SK-MEL-5 (cell line): ENCODE data around the gene RSPH6A. TPM values are rescaled to one million over a fixed set of nuclear protein-coding genes. Genes with fewer than 3 reads are reported as not detected.

Source experiments
- DNase-seq: peaks from one replicate; pipeline ENCODE4 v3.0.0-alpha.2; 2016; ENCODE audit warnings: low read depth, low spot score
- in situ Hi-C: cut with HindIII; loops from 2 replicates; pipeline ENCODE4 v1.10.0; 2016; ENCODE audit warnings: low sequenced_read_pairs, high pct_unique_total_duplicates, low pct_unique_long_range_greater_than_20kb
- polyA plus RNA-seq, 2 experiments: library from polyadenylated mRNA; depleted of rRNA; stranded (reverse); fragments of >200 nt; gene quantifications; 2 replicates each; pipeline ENCODE4 v1.2.3, GENCODE V29; 2015
- total RNA-seq: library from RNA; depleted of rRNA; stranded (reverse); fragments of >200 nt; shearing (Covaris generic); gene quantifications from 2 replicates; pipeline ENCODE4 v1.2.3, GENCODE V29; 2014; rRNA removed

Gene RSPH6A
- total RNA-seq = 0.11 TPM in 1 of 2 replicates, not detected in the other
- polyA plus RNA-seq (2015; cell fraction: cytosol; rRNA removed) = not detected in 2 replicates
- not detected in 2 replicates for polyA plus RNA-seq (2015; cell fraction: nucleus; rRNA removed)

DNA sequence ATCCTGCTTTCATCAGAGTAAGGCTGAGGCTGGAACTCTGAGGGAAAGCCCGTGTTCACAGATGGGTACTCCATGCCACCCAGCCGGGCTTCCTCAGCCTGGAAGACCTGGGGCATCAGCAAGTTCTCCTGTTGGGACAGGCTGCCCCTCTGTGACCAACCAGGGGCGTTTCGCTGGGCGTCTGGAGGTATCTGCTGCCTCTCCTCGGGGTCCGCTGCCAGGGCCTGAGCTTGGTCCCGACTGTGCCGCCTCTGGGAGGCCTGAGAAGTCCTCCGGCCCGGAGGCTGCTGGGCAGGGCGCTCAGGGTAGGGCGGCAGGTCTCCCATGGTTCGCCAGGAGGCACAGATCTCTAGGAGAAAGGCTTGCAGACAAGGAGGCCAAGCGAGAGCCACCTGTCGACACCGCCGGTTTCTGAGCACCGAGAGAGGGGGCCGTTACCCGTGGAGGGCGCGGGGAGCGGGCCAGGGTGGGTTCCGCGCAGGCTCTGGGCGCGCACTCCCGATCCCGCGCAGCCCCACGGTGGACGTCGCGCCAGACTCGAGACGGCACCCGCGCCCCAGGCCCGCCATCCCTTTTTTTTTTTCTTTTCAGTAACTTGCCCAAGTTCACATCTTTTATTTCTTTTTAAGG, at the start of gene RSPH6A:
TSS of gene RSPH6A (minus strand) at position 458 of the 630 bp plus-strand sequence. CDS start at position 326, 132 bp downstream.
- in situ Hi-C loops = no loop called here

DNA sequence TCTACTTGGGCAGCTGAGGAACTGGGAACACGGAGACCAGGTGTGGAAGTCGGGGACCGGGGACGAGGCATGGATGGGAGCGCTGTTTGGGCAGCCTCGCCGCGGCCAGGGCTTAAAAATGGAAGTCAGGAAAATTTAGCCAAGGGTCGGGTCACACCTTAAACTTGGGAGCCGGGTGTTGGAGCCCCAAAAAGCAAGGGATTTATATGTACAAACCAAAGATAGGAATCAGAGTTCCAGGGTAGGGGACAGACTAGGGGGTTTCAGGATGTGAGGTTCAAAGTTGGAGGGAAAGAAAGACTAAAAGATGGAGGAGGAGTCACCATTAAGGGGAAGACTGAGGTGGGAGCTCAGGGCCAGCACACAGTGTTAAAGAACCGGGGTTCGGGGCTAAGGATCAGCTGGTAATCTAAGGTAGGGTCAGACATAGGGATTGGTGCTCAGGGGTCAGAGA, 49.5 kb upstream of the RSPH6A start:
- no peak for DNase-seq
- in situ Hi-C loops = no loop called here

More for the DNA sequence above, at the start of gene RSPH6A:
- DNase-seq = no peak

DNA sequence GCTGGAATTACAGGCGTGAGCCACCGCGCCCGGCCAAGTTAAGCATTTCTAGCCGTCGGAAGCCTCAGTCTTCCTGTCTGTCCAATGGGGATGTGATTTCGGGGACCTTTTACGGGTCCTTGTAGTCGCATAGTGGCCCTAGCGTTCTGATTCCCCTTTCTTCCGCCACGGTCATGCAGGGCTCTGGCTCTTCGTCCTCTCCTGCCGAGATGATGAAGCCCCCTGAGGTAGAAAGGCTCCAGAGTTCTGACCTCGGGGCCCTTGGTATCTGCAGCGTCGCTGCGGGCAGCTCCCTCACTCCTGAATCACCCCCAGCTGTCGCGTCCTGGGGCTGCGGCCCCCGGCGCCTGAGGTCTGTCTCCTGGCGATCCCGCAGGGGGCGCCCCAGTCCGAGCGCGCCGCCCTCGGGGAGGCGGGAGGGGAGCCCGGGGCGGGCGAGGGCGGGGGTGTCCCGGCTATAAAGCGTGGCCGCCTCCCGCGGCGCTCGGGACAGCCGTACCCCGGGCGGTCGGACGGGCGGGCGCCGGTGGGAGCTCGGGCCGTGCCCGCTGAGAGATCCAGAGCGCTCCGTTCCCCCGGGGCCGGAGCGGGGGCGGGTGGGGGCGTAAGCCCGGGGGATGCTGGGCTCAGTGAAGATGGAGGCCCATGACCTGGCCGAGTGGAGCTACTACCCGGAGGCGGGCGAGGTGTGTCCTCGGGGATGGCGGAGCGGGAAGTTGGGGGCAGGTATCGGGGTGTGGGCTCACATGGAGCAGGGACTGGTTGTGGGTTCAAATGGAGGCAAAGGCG, 48.9 kb upstream of the RSPH6A start, which contains the start of gene FOXA3:
TSS of gene FOXA3 (plus strand) at position 487 of the 789 bp plus-strand sequence. CDS start at position 618, 131 bp downstream.
- peak; percentile 27 for DNase-seq
- in situ Hi-C loops = no loop called here

DNA sequence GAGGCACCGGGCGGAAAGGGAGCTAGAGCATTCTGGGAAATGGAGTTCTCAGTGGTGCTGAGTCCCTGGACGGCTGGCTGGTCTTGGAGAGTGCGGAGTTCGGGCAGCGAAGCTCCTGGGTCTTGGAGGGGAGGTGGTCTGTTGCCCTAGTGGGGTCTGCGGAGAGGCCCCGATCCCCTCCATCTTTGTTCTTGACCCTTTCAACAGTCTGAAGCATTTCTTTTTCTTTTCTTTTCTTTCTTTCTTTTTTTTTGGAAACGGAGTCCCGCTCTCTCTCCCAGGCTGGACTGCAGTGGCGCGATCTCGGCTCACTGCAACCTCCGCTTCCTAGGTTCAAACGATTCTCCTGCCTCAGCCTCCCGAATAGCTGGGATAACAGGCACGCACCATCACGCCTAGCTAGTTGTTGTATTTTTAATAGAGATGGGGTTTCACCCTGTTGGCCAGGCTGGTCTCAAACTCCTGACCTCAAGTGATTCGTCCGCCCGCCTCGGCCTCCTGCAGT, 48.3 kb upstream of the RSPH6A start:
- in situ Hi-C loops = no loop called here
- no peak for DNase-seq

DNA sequence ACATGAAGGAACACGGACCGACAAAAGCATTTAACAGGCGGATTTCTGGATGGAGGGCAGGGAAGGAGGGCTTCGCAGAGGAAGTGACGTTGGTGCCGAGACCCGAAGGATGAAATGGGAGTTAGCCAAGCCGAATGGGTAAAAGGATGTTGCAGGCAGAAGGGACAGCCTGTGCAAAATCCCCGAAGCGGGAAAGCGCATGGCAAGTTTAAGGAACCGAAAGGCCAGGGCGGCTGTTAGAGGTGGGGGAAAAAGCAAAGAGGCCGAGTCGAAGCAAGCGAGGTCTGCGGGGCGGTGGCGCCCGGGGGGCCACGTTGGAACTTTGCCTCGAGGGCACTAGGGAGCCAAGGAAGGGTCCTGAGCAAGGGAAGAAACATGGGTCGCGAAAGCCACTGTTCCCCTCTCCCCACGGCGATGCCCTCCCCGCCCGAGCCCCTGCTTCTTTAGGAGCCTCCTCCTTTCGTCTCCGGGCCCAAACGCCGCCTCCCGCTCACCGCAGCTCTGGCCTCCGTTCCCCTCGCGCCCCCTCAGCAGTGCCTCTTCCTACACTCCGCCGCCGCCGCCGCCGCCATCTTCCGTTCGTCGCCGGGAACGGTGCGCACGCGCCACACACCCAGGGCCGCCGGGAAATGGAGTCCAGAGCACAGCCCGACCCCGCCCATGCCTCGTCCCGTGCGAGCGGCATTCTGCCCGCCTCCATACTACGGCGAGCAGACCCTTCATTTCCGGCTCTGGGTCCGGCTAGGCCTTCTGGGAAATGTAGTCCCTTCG, 47.6 kb upstream of the RSPH6A start, which contains the start of gene SYMPK:
TSS of gene SYMPK (minus strand) at position 584 of the 771 bp plus-strand sequence. CDS start 8,652 bp downstream, outside the sequence.
- in situ Hi-C loops = no loop called here
- DNase-seq = peak; percentile 98

DNA sequence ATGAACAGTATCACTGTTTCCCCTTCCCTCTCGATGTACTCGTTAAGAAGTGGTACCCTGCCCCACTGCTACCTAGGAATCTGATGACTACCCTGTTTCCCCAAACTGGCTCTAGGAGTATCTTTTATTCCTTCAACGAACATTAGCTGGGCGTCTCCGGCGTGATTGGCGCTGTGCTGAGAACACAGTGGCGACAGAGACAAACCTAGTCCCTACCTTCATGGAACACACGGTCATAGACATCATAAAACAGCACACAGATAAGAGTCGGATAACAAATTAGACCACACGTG, 47.1 kb upstream of the RSPH6A start:
- in situ Hi-C loops = no loop called here

DNA sequence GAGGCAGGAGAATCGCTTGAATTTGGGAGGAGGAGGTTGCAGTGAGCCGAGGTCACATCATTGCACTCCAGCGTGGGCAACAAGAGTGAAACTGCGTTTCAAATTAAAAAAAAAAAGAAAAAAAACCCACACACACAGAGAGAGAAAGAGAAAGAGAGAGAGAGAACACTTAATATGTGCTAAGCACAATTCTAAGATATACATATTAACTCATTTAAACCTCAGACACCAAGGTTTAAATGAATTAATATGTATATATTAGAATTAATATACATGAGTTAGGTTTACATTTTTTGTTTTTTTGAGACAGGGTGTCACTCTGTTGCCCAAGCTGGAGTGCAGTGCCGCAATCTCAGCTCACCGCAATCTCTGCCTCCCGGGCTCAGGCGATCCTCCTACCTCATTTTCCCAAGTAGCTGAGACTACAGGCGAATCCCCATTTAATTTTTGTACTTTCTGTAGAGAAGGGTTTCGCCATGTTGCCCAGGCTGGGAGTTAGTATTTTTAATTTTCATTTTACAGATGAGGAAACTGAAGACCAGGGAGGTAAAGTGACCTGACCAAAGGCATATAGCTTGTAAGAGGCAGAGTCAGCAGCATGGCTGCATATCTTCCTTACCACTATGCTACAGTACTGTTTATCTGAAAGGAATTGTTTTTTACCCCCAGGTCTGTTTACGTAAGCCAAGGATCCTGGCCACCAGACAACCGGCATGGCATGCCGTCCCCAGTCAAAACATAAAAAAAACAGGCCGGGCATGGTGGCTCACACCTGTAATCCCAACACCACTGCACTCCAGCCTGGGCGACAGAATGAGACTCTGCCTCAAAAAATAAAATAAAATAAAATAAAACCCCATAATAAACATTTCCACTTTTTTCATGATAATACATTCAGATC, 45.5 kb upstream of the RSPH6A start:
- in situ Hi-C loops = no loop called here
- DNase-seq = no peak

More for the DNA sequence above, 47.1 kb upstream of the RSPH6A start:
- DNase-seq = no peak

DNA sequence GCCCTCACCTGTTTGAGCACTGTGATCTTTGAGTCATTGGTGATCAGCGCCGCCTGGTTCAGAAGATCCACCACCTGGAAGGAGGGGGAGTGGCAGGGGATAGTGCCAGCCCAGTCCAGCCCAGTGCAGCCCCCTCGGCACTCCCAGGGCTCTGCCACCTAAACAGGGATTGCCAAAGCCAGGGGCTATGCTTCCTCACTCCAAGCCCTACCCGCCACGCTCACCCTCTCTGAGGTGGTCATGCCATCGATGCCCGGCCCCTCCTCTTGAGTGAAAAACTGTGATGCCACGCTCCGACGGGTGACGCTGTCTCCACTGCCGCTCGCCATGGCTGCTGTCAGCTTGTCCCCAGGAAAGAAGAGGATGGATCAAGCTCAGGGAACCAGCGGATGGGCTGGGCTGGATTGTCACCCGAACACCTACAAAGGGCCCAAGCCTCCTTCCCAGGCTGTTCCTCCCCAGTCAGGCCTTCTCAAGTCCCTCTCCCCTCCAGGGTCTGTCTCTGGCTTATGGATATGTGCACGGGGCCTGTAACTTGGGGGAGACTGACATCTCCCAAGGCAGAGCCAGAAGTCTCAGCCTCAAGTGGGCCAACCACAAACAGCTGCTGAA, 39.2 kb upstream of the RSPH6A start:
- no peak for DNase-seq
- in situ Hi-C loops = no loop called here

DNA sequence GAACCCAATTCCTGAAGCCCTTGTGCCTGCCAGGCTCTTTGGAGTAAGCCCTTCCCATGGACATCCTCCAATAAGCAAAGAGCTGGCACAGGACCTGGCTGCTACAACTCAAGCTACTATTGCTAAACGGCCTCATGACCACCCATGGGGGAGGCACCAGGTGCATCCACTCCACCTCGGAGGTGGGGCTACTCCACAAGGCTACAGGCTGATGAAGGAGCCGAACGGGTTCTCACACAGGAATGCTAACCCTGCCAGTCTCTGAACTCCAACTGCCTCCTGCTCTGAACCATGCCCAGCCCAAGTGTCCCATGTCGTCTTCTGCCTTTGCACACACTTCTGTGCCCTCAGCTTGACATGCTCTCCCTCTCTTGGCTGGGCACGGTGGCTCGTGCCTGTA, 37.9 kb upstream of the RSPH6A start:
- in situ Hi-C loops = no loop called here
- DNase-seq = no peak

DNA sequence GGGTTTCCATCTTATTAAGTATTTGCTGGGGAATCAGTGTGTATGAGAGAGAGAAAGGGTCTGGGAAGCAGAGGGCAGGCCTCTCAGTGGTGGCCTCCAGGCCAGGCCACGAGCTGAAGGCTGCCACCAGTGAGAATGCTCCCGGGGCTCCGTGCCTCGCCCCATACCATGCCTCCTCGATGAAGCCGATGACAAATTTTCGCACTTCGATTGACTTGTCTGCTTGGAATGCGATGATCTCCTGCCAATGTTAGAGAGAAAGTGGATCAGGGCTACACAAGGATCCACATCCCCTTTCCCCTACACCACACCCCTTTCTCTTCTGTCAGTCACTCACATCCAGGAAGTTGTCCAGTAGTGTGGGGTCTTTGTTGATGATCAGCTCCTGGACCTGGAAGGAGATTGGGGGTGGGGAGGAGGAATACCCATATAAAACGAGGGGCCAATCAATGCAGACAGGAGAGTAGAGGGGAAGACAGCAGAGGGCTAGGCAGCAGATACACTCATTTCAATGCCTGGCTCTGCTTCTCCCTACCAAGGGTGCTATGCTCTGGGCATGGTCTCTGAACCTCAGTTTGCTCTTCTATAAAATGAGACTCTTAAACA, 37.1 kb upstream of the RSPH6A start:
- no peak for DNase-seq
- in situ Hi-C loops = no loop called here

DNA sequence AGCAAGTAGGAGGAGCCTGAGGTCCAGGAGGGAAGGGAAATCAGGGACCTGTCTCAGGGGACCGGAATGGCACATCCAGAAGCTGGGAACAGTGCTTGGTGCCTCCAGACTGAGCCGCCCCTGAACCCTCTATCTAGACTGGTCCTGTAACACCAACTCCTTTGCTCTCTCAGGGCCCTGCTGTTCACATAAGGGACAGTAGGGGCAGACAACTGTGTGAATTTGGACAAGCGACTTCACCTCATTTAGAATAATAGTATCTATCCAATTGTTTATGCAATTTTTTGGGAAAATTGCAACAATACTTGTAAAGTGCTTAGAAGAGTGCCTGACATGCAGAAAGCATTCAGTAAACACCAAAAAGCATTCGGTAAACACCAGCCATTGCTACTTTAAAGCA, 33.8 kb upstream of the RSPH6A start:
- peak; percentile 30 for DNase-seq
- in situ Hi-C loops = no loop called here

DNA sequence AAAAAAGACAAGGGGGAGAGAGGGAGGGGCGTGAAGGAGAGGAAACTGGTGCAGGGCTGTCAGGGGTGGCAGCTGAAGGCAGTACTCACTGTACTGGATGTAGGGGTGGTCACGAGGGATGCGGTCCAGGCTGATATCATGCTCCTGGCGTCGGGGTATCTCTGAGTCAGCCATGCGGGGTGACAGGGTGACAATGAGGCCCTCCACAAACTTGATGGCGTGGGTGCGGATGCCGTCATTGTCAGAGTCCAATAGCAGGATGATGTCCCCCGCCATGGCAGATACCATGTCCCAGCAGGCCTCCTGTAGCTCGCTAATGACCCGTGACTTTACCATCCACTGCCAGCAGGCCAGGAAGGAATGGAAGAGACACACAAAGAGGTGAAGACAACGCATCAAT, 32.6 kb upstream of the RSPH6A start:
- no peak for DNase-seq
- in situ Hi-C loops = no loop called here

DNA sequence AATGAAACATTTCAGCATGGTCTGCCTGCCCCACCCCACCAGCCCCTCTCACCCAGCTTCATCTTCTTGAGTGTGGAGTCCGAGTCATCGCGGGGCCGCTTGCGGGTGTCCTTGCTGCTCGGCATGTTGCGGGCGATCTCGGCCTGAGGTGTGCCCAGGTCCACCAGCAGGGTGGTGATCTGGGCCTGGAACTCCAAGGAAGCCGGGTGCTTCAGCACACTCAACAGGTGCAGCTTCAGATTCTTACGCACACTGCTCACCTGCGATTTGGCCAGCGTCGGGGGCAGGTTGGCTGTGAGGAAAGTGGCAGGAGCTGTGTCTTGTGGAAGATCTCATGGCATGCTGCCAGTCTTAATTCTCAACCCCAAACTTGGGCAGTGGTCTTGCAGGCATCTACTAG, 27.1 kb upstream of the RSPH6A start:
- DNase-seq = no peak
- in situ Hi-C loops = no loop called here

DNA sequence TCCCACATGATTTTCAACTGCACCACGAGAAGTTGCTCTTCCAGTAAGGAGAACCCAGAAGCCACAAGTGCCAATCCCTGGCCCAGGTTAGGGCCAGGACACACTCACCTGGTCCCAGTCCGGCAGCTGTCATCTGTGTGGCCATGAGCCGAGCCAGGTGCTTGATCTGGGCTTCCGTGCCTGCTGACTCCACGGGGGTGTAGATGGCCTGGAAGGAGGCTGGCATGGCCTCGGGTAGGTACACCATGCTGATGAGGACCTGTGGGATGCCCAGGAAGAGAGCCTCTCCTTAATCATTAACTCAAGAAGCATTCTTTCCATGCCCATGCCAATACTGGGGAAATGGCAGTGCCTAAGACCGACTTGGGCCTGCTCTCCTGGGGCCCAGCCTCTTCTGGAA, 19.9 kb upstream of the RSPH6A start:
- DNase-seq = no peak
- in situ Hi-C loops = no loop called here

DNA sequence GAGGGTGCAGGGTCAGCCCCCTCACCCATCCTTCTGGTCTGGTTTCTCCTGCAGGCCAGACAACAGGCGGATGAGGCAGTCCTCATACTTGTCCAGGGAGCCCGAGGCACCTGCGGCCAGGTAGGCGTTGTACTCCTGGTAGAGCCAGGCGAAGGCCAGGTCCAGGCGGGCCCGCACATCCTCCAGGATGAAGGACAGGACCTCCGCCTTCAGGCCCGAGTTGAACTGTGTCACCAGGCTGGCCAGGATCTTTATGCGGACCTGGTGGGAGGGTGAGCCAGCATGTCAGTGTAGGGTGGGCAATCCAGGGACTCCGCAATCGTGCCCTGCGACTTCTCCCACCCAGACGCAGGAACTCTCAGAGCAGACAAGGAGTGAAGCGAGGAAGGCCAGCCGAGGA, 13.8 kb upstream of the RSPH6A start:
- DNase-seq = no peak
- in situ Hi-C loops = no loop called here

DNA sequence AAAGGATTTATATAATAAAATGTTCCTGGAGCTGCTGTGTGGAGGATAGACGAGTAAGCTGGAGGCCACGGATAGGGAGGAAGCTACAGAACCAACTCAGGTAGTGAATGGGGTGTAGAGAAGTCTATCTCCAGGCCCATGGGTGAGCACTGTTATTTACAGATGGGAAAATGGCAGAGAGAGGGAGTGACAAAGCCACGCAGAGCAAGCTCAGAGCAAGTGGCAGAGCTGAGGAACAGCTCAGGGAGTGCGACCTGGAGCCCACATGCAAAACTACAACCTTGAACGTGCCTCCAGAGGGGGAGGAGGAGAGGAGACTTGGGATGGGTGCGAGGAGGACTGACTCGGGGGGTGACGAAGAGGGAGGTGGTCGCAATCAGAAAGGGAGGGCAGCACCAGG, 13.4 kb upstream of the RSPH6A start:
- no peak for DNase-seq
- in situ Hi-C loops = no loop called here
